H1 (cell line): ENCODE measurements around the gene GNB1L. TPM values are rescaled to one million over a fixed set of nuclear protein-coding genes. Genes with fewer than 3 reads are reported as not detected.

Source experiments
- CTCF ChIA-PET: fragments of 300-600 bp; sonication (Branson Sonifier 250); formaldehyde crosslinking; loops from one replicate; lab custom pipeline; 2021; ENCODE audit not compliant: partially characterized antibody; lab: Charles Lee
- POLR2A ChIA-PET: fragments of 300-600 bp; sonication (Branson Sonifier 250); formaldehyde crosslinking; loops from one replicate; lab custom pipeline; 2021; ENCODE audit warnings: inconsistent platforms; ENCODE audit not compliant: partially characterized antibody; lab: Charles Lee
- DNase-seq, 2 experiments: peaks; one replicate each; pipeline versions ENCODE4 v3.0.0 to v3.0.0-alpha.2; 2010 to 2022; ENCODE audit warnings: low spot score in 2 of 2, low read depth in 1 of 2, mixed read lengths in 1 of 2
- FAIRE-seq: peaks from 2 replicates; lab custom pipeline; 2011; peaks lifted over from hg19 to GRCh38; lab: Jason Lieb, UNC
- H2AFZ ChIP-seq: 2 replicates; pipeline ENCODE4 v1.8.1; 2012; ENCODE audit warnings: low read length, inconsistent platforms
- H2AK5ac ChIP-seq: 2 replicates; pipeline ENCODE4 v1.6.1; 2013; ENCODE audit warnings: low read depth, low read length
- H2BK120ac ChIP-seq: replicated peaks from 2 replicates; pipeline ENCODE3; 2013; ENCODE audit warnings: low read depth, low read length, inconsistent platforms
- H2BK12ac ChIP-seq: 2 replicates; pipeline ENCODE4 v1.6.1; 2013; ENCODE audit warnings: low read depth, low read length
- H2BK15ac ChIP-seq: 2 replicates; pipeline ENCODE4 v1.6.1; 2013; ENCODE audit warnings: low read length
- H2BK20ac ChIP-seq: 2 replicates; pipeline ENCODE4 v1.6.1; 2013; ENCODE audit warnings: low read length
- H2BK5ac ChIP-seq: 2 replicates; pipeline ENCODE4 v1.6.1; 2013; ENCODE audit warnings: low read depth, low read length
- H3K14ac ChIP-seq: 2 replicates; pipeline ENCODE4 v1.6.1; 2013; ENCODE audit warnings: inconsistent platforms; ENCODE audit not compliant: insufficient read length
- H3K18ac ChIP-seq: 2 replicates; pipeline ENCODE4 v1.6.1; 2013; ENCODE audit warnings: low read length; ENCODE audit errors: extremely low read depth
- H3K23ac ChIP-seq: 2 replicates; pipeline ENCODE4 v1.6.1; 2013; ENCODE audit warnings: inconsistent platforms; ENCODE audit not compliant: insufficient read length
- H3K23me2 ChIP-seq: 2 replicates; pipeline ENCODE4 v1.6.1; 2013; ENCODE audit warnings: low read depth, low read length
- H3K27ac ChIP-seq: 2 replicates; pipeline ENCODE4 v1.6.1; 2011; ENCODE audit warnings: low read depth, low read length, inconsistent platforms
- H3K27me3 ChIP-seq, 4 experiments: replicated peaks in 1 of 4; 1 replicate in 1 of 4; 2 replicates in 3 of 4; pipeline versions ENCODE4 v1.6.1 to v1.8.1; 2011 to 2013; ENCODE audit warnings: low read length in 3 of 4, mild to moderate bottlenecking in 3 of 4, inconsistent platforms in 2 of 4, mixed read lengths in 2 of 4, moderate library complexity in 1 of 4; ENCODE audit not compliant: control insufficient read depth in 3 of 4, insufficient read depth in 3 of 4; ENCODE audit errors: extremely low read depth in 1 of 4
- H3K36me3 ChIP-seq, 4 experiments: 2 replicates each; pipeline versions ENCODE4 v1.6.1 to v1.8.1; 2011 to 2013; ENCODE audit warnings: mild to moderate bottlenecking in 4 of 4, low read length in 3 of 4, moderate library complexity in 2 of 4, control low read depth in 1 of 4, inconsistent platforms in 1 of 4; ENCODE audit not compliant: insufficient read depth in 4 of 4, control insufficient read depth in 2 of 4
- H3K4ac ChIP-seq: replicated peaks from 2 replicates; pipeline ENCODE3; 2013; ENCODE audit warnings: low read length, low read depth, mixed read lengths, inconsistent platforms; ENCODE audit not compliant: insufficient read length
- H3K4me1 ChIP-seq, 4 experiments: replicated peaks in 1 of 4; 1 replicate in 1 of 4; 2 replicates in 3 of 4; pipeline versions ENCODE4 v1.6.1 to v1.8.1; 2011 to 2013; ENCODE audit warnings: low read length in 3 of 4, inconsistent platforms in 2 of 4, mixed read lengths in 1 of 4; ENCODE audit not compliant: insufficient read depth in 4 of 4, control insufficient read depth in 3 of 4
- H3K4me2 ChIP-seq, 2 experiments: 2 replicates each; pipeline versions ENCODE4 v1.6.1 to v1.8.1; 2011 to 2013; ENCODE audit warnings: low read depth in 2 of 2, low read length in 2 of 2, control low read depth in 1 of 2, inconsistent platforms in 1 of 2, mild to moderate bottlenecking in 1 of 2; ENCODE audit not compliant: insufficient read depth in 1 of 2
- H3K4me3 ChIP-seq, 4 experiments: fragments of 200-600, 300-600 bp in 1 of 4; sonication (generic), shearing (Covaris generic), sonication (Bioruptor Twin) in 1 of 4; 2 replicates each; pipeline versions ENCODE4 v1.5.1 to v1.8.1; 2011 to 2016; ENCODE audit warnings: low read length in 4 of 4, low read depth in 3 of 4, control low read depth in 2 of 4, inconsistent platforms in 2 of 4, mild to moderate bottlenecking in 2 of 4, mixed read lengths in 1 of 4, moderate library complexity in 1 of 4; ENCODE audit not compliant: insufficient read depth in 2 of 4; ENCODE audit errors: extremely low read depth in 1 of 4
- H3K56ac ChIP-seq: replicated peaks from 2 replicates; pipeline ENCODE3; 2013; ENCODE audit warnings: low read depth, mild to moderate bottlenecking, mixed read lengths, low read length, inconsistent platforms; ENCODE audit not compliant: insufficient read length
- H3K79me1 ChIP-seq: 2 replicates; pipeline ENCODE4 v1.6.1; 2013; ENCODE audit warnings: low read depth, low read length, control low read depth
- H3K79me2 ChIP-seq, 2 experiments: 2 replicates each; pipeline versions ENCODE4 v1.6.1 to v1.8.1; 2012 to 2013; ENCODE audit warnings: low read length in 2 of 2, mild to moderate bottlenecking in 2 of 2, inconsistent platforms in 1 of 2; ENCODE audit not compliant: insufficient read depth in 2 of 2, control insufficient read depth in 1 of 2
- H3K9ac ChIP-seq, 4 experiments: replicated peaks in 1 of 4; 1 replicate in 1 of 4; 2 replicates in 3 of 4; pipeline versions ENCODE4 v1.6.1 to v1.8.1; 2011 to 2013; ENCODE audit warnings: low read depth in 3 of 4, low read length in 3 of 4, control low read depth in 2 of 4, mild to moderate bottlenecking in 2 of 4, moderate library complexity in 2 of 4, inconsistent platforms in 1 of 4; ENCODE audit errors: extremely low read depth in 1 of 4
- H3K9me3 ChIP-seq, 2 experiments: 2 replicates each; pipeline versions ENCODE4 v1.6.1 to v1.8.1; 2012 to 2013; ENCODE audit warnings: mild to moderate bottlenecking in 2 of 2, moderate library complexity in 2 of 2, control low read depth in 1 of 2, inconsistent platforms in 1 of 2, low read depth in 1 of 2, low read length in 1 of 2, mixed read lengths in 1 of 2; ENCODE audit not compliant: insufficient read depth in 2 of 2
- H4K20me1 ChIP-seq, 2 experiments: replicated peaks in 1 of 2; 2 replicates each; pipeline versions ENCODE3 to v1.8.1; 2011 to 2013; ENCODE audit warnings: inconsistent platforms in 2 of 2, low read length in 2 of 2, mild to moderate bottlenecking in 1 of 2; ENCODE audit not compliant: insufficient read depth in 2 of 2, control insufficient read depth in 1 of 2
- H4K5ac ChIP-seq: 2 replicates; pipeline ENCODE4 v1.6.1; 2013; ENCODE audit warnings: low read length, low read depth, mixed read lengths, inconsistent platforms; ENCODE audit not compliant: insufficient read length
- H4K8ac ChIP-seq: 2 replicates; pipeline ENCODE4 v1.8.0; 2013; ENCODE audit warnings: mild to moderate bottlenecking, moderate library complexity, low read length, inconsistent platforms; ENCODE audit not compliant: insufficient read depth; ENCODE audit errors: extremely low read depth
- H4K91ac ChIP-seq: replicated peaks from 2 replicates; pipeline ENCODE3; 2013; ENCODE audit warnings: low read length, mixed read lengths, inconsistent platforms; ENCODE audit not compliant: insufficient read length
- CBX8 ChIP-seq: fragments of 300-800, 300-1000 bp; sonication (generic); IDR thresholded peaks from 2 replicates; pipeline ENCODE4 v1.7.1; 2016; ENCODE audit warnings: low read depth, low read length, borderline replicate concordance
- POLR2A ChIP-seq, 2 experiments: IDR thresholded peaks; 1 replicate in 1 of 2; 2 replicates in 1 of 2; pipeline ENCODE4 v1.6.1; 2011; ENCODE audit warnings: low read depth in 2 of 2, low read length in 2 of 2, mild to moderate bottlenecking in 2 of 2; ENCODE audit errors: control extremely low read depth in 1 of 2
- POLR2AphosphoS5 ChIP-seq: IDR thresholded peaks from 2 replicates; pipeline ENCODE4 v1.6.1; 2011; ENCODE audit warnings: low read depth, low read length
- WGBS, 2 experiments: shearing (Covaris generic) in 1 of 2; methylation state at CpG; one replicate each; pipeline versions ENCODE4 v1.1.6 to v1.1.7; 2013 to 2015; ENCODE audit warnings: low lambda C conversion rate in 2 of 2, mixed read lengths in 2 of 2, inconsistent platforms in 1 of 2, low coverage in 1 of 2, missing lambda C conversion rate in 1 of 2; ENCODE audit not compliant: insufficient replicate concordance in 2 of 2, insufficient coverage in 1 of 2, insufficient read length in 1 of 2; ENCODE audit errors: extremely low coverage in 1 of 2, missing lambda C conversion rate in 1 of 2; 5-methylcytosine and 5-hydroxymethylcytosine counted together
- polyA plus RNA-seq, 7 experiments: library from polyadenylated mRNA; depleted of rRNA in 3 of 7; stranded (reverse) in 5 of 7; unstranded in 2 of 7; fragments of >200 nt in 5 of 7; fragments of 200-250 nt in 2 of 7; gene quantifications; 1 replicate in 5 of 7; 2 replicates in 1 of 7; 4 replicates in 1 of 7; pipeline versions ENCODE4 v1.2.1 to v1.2.3, GENCODE V29; 2011 to 2013; ENCODE audit warnings: missing spikeins in 2 of 7, mixed read lengths in 2 of 7
- total RNA-seq: library from RNA; stranded (reverse); fragmentation: NEBNext Ultra II Directional; extraction: Animal tissue kit (Norgen Biotek cat#: 25700); gene quantifications from 2 replicates; pipeline ENCODE4 v1.2.1, GENCODE V29; 2021

The GNB1L gene
- total and polyA plus RNA-seq, 2 of the 8 experiments (the other 6 are each of a cell fraction or from before 2014, with no cell fraction given): 14.0 to 15.6 TPM

GRCh38 chr22:19846620-19847344 is 7.9 kb downstream of the GNB1L start:
- Histone ChIP-seq H2AK5ac (no peak overlapping the region), H4K20me1 (peaks cover 13 to 48% of the 10 kb centered on the region in 2 experiments), H2BK120ac (no peak overlapping the region), H3K23me2 (no peaks in the 10 kb centered on the region), H3K56ac (no peak overlapping the region), H3K36me3 (peaks cover 2 to 13% (median 10%) of the 10 kb centered on the region in 4 experiments; a peak in 6 of 8 replicates), H2AFZ (no peak overlapping the region), H3K27me3 (no peaks in the 10 kb centered on the region), H3K4ac (no peak overlapping the region), H3K14ac (no peak overlapping the region), H3K18ac (no peak overlapping the region), H3K79me2 (no peaks in the 10 kb centered on the region; a peak in 2 of 4 replicates), H3K27ac (no peak overlapping the region), H3K4me3 (no peak overlapping the region), H2BK15ac (no peak overlapping the region), H3K79me1 (peaks cover 5% of the 10 kb centered on the region), H2BK5ac (0 out of 2 replicates have a peak overlapping the region, but pooled peaks have one; percentile 1), H3K23ac (no peak overlapping the region), H2BK12ac (no peak overlapping the region), H3K4me1 (peaks cover 0 to 5% (median 0%) of the 10 kb centered on the region in 4 experiments; a peak in 4 of 7 replicates), H2BK20ac (no peak overlapping the region), H4K8ac (no peak overlapping the region), H3K9me3 (no peaks in the 10 kb centered on the region), H4K5ac (no peak overlapping the region), H3K4me2 (no peak overlapping the region), H3K9ac (no peak overlapping the region), H4K91ac (no peak overlapping the region)
- FAIRE-seq (no peak), DNase-seq (no peak)
- ChIA-PET POLR2A (interaction anchor here (1.2 to 2.6 kb wide), 3 partner anchors 14 to 98 kb away, joined by 3 to 7 read pairs (median 6); no protein-coding TSS in a partner anchor), CTCF (interaction anchor here (0.8 to 1.6 kb wide), 3 partner anchors 9 to 169 kb away, joined by 3 to 4 read pairs (median 3); no protein-coding TSS in a partner anchor)
- WGBS, 2 experiments: 96% methylated on average over 9 of the region's 9 CpGs; no CpG with 5 or more reads in 1 of the 2 experiments
- 0 out of 3 replicates have a peak, but pooled peaks of 1 of the 2 experiments have one; percentile 42 for TF ChIP-seq POLR2A (IDR thresholded peaks at IDR 0.05; ENCODE audit: control extremely low read depth in 1 of 2, low read depth in 2 of 2, low read length in 2 of 2)
- 0 out of 2 replicates have a peak, but pooled peaks have one; percentile 23 for TF ChIP-seq POLR2AphosphoS5
- TF ChIP-seq CBX8: no peak
